ENCODE results near the gene C7orf57.

The C7orf57 gene

GRCh38 chr7:48085433-48085791 lies 50.1 kb downstream of the C7orf57 start:
- no peak for DNase-seq (ENCODE audit: low spot score)

- DNase-seq (ENCODE audit: low spot score) = no peak
Measured at GRCh38 chr7:48085942-48086341, 50.6 kb downstream of the C7orf57 start.

DNA sequence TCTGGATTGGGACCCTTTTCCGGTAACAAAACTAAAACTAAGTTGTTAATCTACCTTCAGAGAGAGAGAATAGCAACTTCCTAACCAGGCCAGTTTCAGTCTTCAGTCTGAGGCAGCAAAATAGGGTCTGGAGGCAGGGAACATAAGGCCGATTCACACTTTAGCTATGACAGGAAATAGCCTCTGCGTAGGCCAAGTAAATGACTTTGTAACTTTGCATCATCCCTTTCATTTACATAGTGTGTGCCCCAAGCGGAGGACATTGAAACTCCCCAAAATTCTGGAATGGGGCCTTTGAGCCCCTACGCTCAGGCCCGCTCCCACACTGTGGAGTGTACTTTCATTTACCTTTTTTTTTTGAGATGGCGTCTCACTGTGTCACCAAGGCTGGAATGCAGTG lies 52.0 kb downstream of the C7orf57 start:
- no peak for DNase-seq (ENCODE audit: low spot score)

GRCh38 chr7:48088559-48089045 lies 53.3 kb downstream of the C7orf57 start:
- peak; percentile 80 for DNase-seq (ENCODE audit: low spot score)

- DNase-seq (ENCODE audit: low spot score) = peak; percentile 93
Measured at GRCh38 chr7:48089046-48090003, 54.0 kb downstream of the C7orf57 start, which contains the start of gene UPP1. Gene UPP1 (plus strand): TSS chr7:48089265. CDS start chr7:48094784, 5,519 bp downstream.

- DNase-seq (ENCODE audit: low spot score) = no peak
Measured at GRCh38 chr7:48090095-48090805, 54.9 kb downstream of the C7orf57 start.

- DNase-seq (ENCODE audit: low spot score) = no peak
Measured at GRCh38 chr7:48091506-48092433, 56.4 kb downstream of the C7orf57 start.

GRCh38 chr7:48094861-48095293 lies 59.5 kb downstream of the C7orf57 start:
- peak; percentile 60 for DNase-seq (ENCODE audit: low spot score)

DNA sequence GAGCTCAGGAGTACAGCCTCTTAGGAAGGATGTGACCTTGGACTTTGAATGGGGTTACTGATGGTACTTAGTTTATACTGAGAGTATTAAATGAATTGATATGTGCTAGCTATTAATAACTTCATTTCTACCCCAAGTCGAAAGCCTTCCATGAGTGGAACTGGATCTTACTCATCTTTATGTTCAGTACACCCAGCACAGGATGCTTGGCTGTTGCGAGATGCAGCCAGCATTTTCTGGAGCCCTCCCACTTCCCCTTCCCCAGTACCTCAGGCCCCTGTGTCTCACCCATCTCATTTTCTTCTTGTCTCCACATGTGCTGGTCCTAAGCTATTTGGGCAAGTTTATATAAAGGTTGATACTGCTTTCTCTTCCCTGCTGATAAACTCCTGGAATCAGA lies 60.9 kb downstream of the C7orf57 start:
- DNase-seq (ENCODE audit: low spot score) = no peak

DNA sequence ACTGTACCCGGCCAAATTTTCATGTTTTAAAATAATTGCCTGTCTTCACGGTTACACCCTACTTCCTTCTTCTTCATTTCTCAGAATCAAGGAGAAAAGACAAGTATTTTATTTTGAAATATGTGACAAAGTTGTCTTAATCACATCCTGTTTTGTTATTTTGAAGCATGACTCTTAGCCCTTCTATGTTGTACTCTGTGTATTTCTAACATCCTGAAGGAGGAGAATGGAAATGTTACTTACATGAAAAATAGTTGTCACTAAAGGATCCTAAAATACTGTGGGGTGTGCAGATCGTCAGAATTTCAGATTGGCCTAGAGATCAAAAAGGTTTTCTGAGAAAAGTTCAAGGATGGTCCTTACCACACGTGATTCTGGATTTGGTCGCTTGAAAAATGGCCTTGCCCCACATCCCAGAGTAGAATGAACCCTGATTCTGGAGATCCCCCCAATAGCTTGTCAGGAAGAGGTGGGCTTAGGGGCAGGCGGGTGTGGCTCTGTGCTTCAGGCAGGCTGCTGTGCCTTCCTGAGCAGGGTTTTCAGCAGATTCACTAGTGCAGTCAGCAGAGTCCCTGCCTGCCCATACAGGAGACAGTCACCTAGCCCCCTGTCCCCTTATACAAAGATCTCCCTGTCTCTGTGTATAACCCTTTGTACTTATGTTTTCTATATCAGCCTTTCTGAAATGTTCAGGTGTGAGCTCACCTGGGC lies 62.3 kb downstream of the C7orf57 start:
- no peak for DNase-seq (ENCODE audit: low spot score)

DNA sequence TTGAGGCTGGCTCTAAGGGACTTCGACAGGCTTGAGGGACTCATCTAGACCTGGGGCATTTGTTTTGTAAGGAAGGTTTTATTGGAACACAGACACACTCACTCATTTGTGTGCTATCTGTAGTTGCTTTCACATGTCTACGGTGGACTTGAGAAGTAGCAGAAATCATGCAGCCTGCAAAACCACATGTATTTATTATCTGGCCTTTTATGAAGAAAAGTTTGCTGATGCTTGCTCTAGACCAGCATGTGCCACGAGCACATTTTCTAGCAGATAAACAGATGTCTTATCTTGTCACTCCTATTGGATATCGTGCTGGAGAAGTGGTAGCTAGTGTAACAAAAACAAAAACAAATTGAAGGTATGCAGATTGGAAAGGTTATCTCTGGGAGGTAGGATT lies 63.5 kb downstream of the C7orf57 start:
- no peak for DNase-seq (ENCODE audit: low spot score)

GRCh38 chr7:48099781-48100180 lies 64.4 kb downstream of the C7orf57 start:
- DNase-seq (ENCODE audit: low spot score) = no peak

- no peak for DNase-seq (ENCODE audit: low spot score)
Measured at GRCh38 chr7:48101352-48101751, 66.0 kb downstream of the C7orf57 start.

DNA sequence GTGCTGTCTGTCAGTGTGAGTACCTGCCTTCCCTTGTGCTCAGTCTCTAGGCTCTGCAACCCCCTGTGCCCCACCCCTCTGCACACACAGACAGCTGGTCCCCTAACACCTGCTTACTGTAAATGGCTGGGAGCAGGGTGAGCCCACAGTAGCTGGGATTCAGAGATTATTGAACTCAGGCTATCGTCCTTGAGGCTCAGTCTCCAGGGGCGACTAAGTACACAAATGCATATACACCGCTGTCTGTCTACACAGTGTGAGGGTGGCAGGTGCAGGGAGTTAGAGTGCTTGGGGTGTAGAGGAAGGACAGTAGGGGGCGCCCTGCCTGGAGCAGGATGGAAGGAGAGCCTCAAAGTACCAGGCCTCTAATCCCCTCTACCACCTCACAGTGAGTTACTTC lies 66.6 kb downstream of the C7orf57 start:
- DNase-seq (ENCODE audit: low spot score) = no peak

- DNase-seq (ENCODE audit: low spot score) = peak; percentile 2
Measured at GRCh38 chr7:48102530-48102929, 67.2 kb downstream of the C7orf57 start.

DNA sequence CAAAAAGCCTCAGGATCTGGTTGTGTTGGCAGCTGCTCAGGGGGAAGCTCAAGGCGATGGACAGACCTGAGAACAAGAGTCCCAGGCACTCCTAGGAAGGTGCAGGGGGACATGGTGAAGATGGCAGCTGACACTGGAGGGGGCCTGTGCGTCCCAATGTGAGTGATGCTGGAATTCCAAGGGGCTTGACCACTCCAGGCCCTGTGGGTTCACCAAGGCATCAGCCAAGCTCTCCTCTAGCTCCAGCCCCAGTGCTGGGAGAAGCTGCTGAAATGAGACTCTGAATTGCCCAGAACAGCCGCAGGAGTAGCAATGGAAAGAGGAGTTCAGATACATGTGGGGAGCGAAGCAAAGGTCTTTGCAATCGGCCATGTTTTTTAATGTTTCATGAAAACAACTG lies 69.7 kb downstream of the C7orf57 start:
- DNase-seq (ENCODE audit: low spot score) = no peak

DNA sequence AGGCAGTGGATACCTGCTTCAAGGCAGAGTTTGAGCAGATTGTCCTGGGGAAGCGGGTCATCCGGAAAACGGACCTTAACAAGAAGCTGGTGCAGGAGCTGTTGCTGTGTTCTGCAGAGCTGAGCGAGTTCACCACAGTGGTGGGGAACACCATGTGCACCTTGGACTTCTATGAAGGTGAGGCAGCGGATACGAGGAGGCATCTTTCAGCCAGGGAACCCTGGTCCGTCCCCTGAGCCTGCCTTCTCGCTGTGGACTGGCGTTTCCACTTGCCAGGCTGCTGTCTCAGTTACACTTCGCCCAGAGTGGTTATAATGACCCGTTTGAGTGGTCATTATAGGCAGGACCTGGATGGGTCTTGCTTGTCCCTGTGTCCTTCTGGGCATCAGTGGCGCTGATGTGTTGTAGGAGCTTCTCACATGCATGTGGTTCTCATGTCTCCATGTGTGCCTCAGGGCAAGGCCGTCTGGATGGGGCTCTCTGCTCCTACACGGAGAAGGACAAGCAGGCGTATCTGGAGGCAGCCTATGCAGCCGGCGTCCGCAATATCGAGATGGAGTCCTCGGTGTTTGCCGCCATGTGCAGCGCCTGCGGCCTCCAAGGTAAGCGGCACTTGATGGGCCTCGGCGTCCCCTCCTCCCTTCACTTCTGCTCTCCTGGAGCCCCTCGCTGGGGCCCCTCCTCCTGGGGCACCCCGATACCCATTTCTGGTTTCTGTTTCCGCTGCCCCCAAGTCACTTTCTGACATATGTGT lies 71.7 kb downstream of the C7orf57 start:
- peak; percentile 2 for DNase-seq (ENCODE audit: low spot score)

GRCh38 chr7:48107926-48108472 lies 72.7 kb downstream of the C7orf57 start:
- DNase-seq (ENCODE audit: low spot score) = no peak

DNA sequence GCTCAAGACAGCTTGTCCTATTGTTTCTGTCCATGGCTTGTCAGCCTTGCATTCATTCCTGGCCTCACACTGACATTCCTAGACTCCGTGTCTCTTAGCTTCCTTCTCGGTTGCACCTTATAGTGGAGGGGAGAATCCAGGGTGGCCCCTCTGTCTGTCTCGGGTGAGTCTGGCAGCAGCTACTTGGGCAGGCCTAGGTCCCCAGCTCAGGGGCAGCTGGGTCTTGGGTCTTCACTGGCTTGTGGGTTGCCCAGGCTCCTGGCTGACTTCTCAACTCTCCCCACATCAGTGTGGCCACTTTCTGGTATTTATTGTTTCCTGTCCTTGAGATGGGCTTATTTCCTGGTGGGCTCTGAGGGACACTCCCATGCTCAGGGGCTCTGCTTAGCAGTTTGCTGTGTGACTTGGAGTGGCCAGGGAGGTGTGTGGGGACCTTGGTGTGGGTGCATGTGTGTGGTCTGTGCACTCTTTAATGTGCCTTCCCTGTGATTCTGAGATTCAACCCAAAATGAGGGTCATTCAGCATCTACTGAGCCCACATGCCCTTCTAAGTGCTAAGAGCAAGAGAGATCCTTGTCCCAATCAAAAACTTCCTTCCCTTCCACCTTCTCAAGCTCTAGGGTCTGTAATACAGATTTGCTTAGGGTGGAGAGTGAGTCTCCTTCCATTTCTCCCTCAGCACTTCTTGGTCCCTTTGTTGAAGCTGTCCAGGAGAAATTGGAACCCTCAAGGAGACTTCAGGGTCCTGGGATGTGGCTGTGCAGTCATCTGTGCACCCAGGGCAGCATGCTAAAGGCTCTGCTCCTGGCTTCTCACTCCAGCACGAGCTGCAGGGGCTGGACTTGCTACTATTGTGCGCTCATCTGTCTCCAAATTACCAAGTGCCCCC lies 73.9 kb downstream of the C7orf57 start:
- DNase-seq (ENCODE audit: low spot score) = peak; percentile 3
